Testis (tissue), 3 donors: ENCODE measurements around the gene LAIR2. TPM values are rescaled to one million over a fixed set of nuclear protein-coding genes. Genes with fewer than 3 reads are reported as not detected.

Experiments
- DNase-seq: peaks from one replicate; pipeline ENCODE4 v3.0.0-alpha.2; 2019
- H3K27ac ChIP-seq, 2 donors: fragments of 200-600 bp; sonication (generic); one replicate each; pipeline ENCODE4 v1.5.1; 2019
- H3K27me3 ChIP-seq: fragments of 200-600 bp; sonication (generic); one replicate; pipeline ENCODE4 v1.5.1; 2019
- H3K36me3 ChIP-seq: fragments of 200-600 bp; sonication (generic); one replicate; pipeline ENCODE4 v1.5.1; 2017; ENCODE audit warnings: low read depth; ENCODE audit errors: missing control alignments
- H3K4me1 ChIP-seq: fragments of 200-600 bp; sonication (generic); one replicate; pipeline ENCODE4 v1.5.1; 2019
- H3K4me3 ChIP-seq, 2 donors: fragments of 200-600 bp; sonication (generic); one replicate each; pipeline ENCODE4 v1.5.1; 2017 to 2019
- H3K9me3 ChIP-seq: fragments of 200-600 bp; sonication (generic); one replicate; pipeline ENCODE4 v1.5.1; 2017
- CTCF ChIP-seq, 3 experiments: fragments of 450-650 bp in 2 of 3; fragments of 200-600 bp in 1 of 3; sonication (generic) in 1 of 3; IDR thresholded peaks; one replicate each; pipeline ENCODE4 v1.5.1; 2016 to 2019; ENCODE audit warnings: antibody characterized with exemption in 3 of 3, mild to moderate bottlenecking in 2 of 3, moderate library complexity in 1 of 3
- POLR2A ChIP-seq: fragments of 450-650 bp; IDR thresholded peaks from one replicate; pipeline ENCODE4 v1.6.1; 2017; ENCODE audit warnings: antibody characterized with exemption, mild to moderate bottlenecking, moderate library complexity
- WGBS, 2 donors: methylation state at CpG; one replicate each; pipeline ENCODE4 v1.1.5; 2018; 5-methylcytosine and 5-hydroxymethylcytosine counted together
- intact Hi-C: fragments of 100-400 bp; cut with DNase I; formaldehyde crosslinking; loops from one replicate; pipeline ENCODE4 v1.15.1; 2023; ENCODE audit warnings: low total_unique reads
- polyA plus RNA-seq: library from polyadenylated mRNA; stranded (reverse); fragments of 350-450 nt; fragmentation: Illumina TruSeq; extraction: RNeasy Lipid Tissue Mini Kit (QIAGEN cat#74804); gene quantifications from one replicate; pipeline ENCODE4 v1.2.3, GENCODE V29; 2014; ENCODE audit warnings: low read depth, low replicate concordance; ENCODE audit not compliant: insufficient read depth
- total RNA-seq, 2 donors: library from RNA; depleted of rRNA; stranded (reverse); fragments of >200 nt; gene quantifications; one replicate each; pipeline ENCODE4 v1.2.3, GENCODE V29; 2016

The LAIR2 gene
- total and polyA plus RNA-seq, 3 donors from 2014 or later, result 0.65 TPM; not detected in 2

GRCh38 chr19:54462655-54463530 lies 39.7 kb upstream of the LAIR2 start:
- peaks cover 11% of the 10 kb centered on the region for H3K4me1 ChIP-seq
- 3 to 5% methylated on average over 12 to 80 of the region's 91 CpGs for WGBS, 2 donors
- no peaks in the 10 kb centered on the region for H3K36me3 ChIP-seq
- TF ChIP-seq POLR2A (no peak), CTCF (IDR thresholded peaks at IDR 0.05) (no peak)
- intact Hi-C loops, result no loop called here
- H3K27ac ChIP-seq, result peak overlapping the region; percentile 82 to 95
- H3K9me3 ChIP-seq, result no peaks in the 10 kb centered on the region
- peak overlapping the region; percentile 59 to 69 for H3K4me3 ChIP-seq
- H3K27me3 ChIP-seq, result no peaks in the 10 kb centered on the region
- DNase-seq, result peak; percentile 63

DNA sequence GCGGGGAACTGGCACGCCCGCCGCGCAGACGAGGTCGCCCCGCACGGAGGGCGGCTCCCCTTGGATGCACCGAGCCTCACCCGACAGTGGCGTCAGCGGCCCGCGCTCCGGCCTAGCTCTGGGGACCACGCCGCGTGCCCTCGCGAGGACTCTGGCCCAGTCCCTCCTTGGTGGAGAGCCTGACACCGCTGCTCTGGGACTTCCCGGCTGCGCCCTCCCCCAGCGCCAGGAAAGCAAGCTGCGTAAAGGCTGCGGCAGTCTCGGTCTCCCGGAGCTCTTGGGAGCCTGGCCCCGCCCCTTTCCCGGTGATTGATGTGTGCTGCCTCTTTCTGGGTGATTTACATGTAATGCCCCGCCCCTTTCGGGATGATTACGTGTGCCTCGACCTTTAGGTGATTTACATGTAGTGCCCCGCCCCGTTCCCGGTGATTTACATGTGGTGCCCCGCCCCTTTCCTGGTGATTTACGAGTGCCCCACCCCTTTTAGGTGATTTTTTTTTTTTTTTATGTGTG lies 39.0 kb upstream of the LAIR2 start, which contains the start of gene LENG9:
Gene LENG9, minus strand, starts transcription at position 248 of the 513 bp plus-strand sequence. CDS start 252 bp downstream, outside the sequence.
- Histone ChIP-seq H3K9me3 (no peaks in the 10 kb centered on the region), H3K4me1 (peaks cover 11% of the 10 kb centered on the region), H3K4me3 (peak within 1 kb of the TSS; percentile 59 to 69), H3K27me3 (no peaks in the 10 kb centered on the region), H3K36me3 (no peaks in the 10 kb centered on the region), H3K27ac (peak within 1 kb of the TSS; percentile 82 to 95)
- intact Hi-C loops, result no loop called here
- DNase-seq, result peak; percentile 100
- 0 to 1% methylated on average over 9 to 41 of the region's 41 CpGs for WGBS, 2 donors
- TF ChIP-seq CTCF (IDR thresholded peaks at IDR 0.05), result no peak
- peak; percentile 68 for TF ChIP-seq POLR2A

GRCh38 chr19:54464044-54464629 lies 38.5 kb upstream of the LAIR2 start:
- Histone ChIP-seq H3K4me1 (peaks cover 10% of the 10 kb centered on the region), H3K27ac (peak overlapping the region; percentile 82 to 95), H3K27me3 (no peaks in the 10 kb centered on the region), H3K36me3 (no peaks in the 10 kb centered on the region), H3K4me3 (peak overlapping the region; percentile 59 to 69), H3K9me3 (no peaks in the 10 kb centered on the region)
- WGBS, 2 donors, result 4 to 5% methylated on average over 22 to 26 of the region's 26 CpGs
- intact Hi-C loops, result no loop called here
- TF ChIP-seq CTCF (IDR thresholded peaks at IDR 0.05) (no peak), POLR2A (no peak)
- peak; percentile 97 for DNase-seq

DNA sequence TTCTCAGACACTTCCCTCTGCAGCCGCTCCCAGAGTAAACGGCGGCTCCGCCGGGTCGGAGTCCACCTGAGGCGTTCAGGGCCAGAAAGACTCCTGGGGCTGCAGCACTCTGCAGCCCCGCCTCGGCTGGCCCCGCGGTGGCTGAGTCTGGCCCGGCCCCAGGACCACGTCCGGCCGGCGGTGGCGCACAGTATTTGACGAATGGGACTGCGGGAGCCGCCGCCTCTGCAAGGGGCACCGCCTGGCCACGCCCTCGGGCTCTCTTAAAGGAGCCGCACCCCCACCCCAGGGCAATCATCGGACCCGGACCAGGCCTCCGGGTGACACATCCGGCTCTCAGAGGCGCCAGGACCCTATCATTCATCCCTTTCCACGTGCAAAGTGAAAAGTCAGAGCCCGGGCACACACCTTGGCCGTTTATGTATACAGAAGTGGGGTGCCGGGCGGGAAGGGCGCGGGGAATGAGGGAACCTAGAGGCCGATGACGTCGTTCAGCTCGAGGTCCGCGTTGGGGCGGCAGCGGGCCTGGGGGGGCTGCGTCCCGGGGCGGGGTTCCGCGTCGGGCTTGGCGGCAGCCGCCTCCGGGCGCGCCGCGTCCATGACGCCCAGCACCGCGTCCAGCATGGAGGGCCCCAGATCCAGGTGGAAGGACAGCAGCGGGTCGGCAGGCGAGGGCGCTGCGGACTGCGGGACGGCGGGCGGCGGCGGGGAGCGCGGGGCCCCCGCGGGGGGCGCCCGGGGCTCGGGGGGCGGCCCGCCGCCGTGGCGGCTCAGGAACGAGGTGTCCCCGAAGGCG lies 37.8 kb upstream of the LAIR2 start:
- Histone ChIP-seq H3K4me1 (peaks cover 7% of the 10 kb centered on the region), H3K9me3 (no peaks in the 10 kb centered on the region), H3K36me3 (no peaks in the 10 kb centered on the region), H3K27me3 (no peaks in the 10 kb centered on the region), H3K27ac (peak overlapping the region; percentile 82 to 95), H3K4me3 (peak overlapping the region; percentile 59 to 69)
- 36 to 45% methylated on average over 4 to 85 of the region's 87 CpGs for WGBS, 2 donors
- peak; percentile 95 for DNase-seq
- intact Hi-C loops, result no loop called here
- no peak for TF ChIP-seq CTCF (IDR thresholded peaks at IDR 0.05)
